ENCODE results near the gene OCA2.
A peak's percentile ranks its signal among the peaks of the same experiment; 100 is the strongest.
"Not testable (repeated sequence)": the region's sequence is repeated elsewhere in the genome, so short reads cannot be mapped to it uniquely, and the experiment has no call there.

OCA2 gene

DNA sequence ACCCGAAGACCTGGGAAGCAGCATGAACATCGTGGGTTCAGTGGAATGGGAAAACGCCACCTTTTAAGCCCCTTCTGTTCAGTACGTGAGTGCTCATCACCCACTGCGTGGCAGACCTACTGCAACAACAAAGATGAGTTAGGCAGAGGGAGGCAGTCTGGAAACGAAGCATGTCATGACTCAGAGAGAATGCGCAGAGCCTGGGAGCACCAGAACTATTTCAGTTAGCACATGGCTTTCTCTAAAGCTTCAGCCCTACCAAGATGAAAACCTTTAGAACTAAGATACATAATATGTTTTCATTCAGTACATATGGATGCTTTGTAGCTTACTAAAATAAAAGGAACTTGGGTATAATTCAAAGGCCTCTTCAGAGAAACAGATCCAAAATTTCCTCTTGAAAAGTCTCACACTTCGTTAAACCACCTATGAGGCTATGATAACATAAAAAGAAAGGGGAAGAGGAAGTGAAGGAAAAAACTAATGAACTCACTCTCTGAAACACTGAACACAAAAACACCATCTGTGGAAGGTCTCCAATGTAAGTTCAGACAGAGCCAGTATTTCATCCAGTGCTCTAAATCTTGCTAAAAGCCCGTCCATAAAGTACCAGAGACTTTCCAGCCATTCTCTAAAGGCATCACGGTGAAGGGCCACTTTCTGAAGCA is 140.1 kb downstream of the OCA2 start:
- no peak overlapping the region for H3K4me3 ChIP-seq (ENCODE audit: low read depth, low read length)
- peak; percentile 7 for DNase-seq (ENCODE audit: low read depth)
- TF ChIP-seq POLR2A (IDR thresholded peaks at IDR 0.05; ENCODE audit: extremely low read depth, insufficient read length) (no peak), CTCF (IDR thresholded peaks at IDR 0.05; ENCODE audit: low read depth, low read length) (no peak), MAX (IDR thresholded peaks at IDR 0.05; ENCODE audit: low read depth, low read length) (no peak), MYC (IDR thresholded peaks at IDR 0.05; ENCODE audit: low read depth, low read length) (no peak)

- H3K4me3 ChIP-seq (ENCODE audit: low read depth, low read length): no peak overlapping the region
- TF ChIP-seq POLR2A (IDR thresholded peaks at IDR 0.05; ENCODE audit: extremely low read depth, insufficient read length): no peak
- TF ChIP-seq MAX (IDR thresholded peaks at IDR 0.05; ENCODE audit: low read depth, low read length): peak; percentile 66; the same call in 1 of the 2 replicates
- TF ChIP-seq MYC (IDR thresholded peaks at IDR 0.05; ENCODE audit: low read depth, low read length): peak; percentile 24; the same call in 1 of the 2 replicates
- TF ChIP-seq CTCF (IDR thresholded peaks at IDR 0.05; ENCODE audit: low read depth, low read length): no peak
- peak; percentile 23 for DNase-seq (ENCODE audit: low read depth)
These were observed 142.8 kb downstream of the OCA2 start for GRCh38 chr15:27956285-27956684.

DNA sequence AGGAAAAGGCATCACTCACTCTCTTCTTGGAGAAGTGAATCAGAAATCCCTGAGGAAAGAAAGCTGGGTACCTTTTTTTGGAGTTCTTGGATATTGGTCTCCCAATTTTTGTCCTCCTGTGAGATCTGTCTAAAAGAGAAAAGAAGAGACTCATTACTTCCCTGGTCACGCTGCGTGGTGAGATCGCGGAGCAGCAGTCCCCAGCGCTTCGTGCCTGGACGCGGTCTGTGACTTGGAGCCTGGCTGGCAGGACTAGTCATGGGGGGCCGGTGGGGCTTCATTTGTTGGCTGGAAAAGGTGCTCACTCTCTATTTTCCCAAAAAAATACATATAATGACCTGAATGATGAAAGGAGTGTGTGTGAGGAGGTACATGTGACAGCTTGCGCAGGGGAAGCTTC is 144.0 kb downstream of the OCA2 start:
- TF ChIP-seq POLR2A (IDR thresholded peaks at IDR 0.05; ENCODE audit: extremely low read depth, insufficient read length): no peak
- TF ChIP-seq CTCF (IDR thresholded peaks at IDR 0.05; ENCODE audit: low read depth, low read length): no peak
- TF ChIP-seq MYC (IDR thresholded peaks at IDR 0.05; ENCODE audit: low read depth, low read length): no peak
- TF ChIP-seq MAX (IDR thresholded peaks at IDR 0.05; ENCODE audit: low read depth, low read length): no peak
- no peak overlapping the region for H3K4me3 ChIP-seq (ENCODE audit: low read depth, low read length)
- DNase-seq (ENCODE audit: low read depth): no peak

- not testable (repeated sequence) for DNase-seq (ENCODE audit: low read depth); H3K4me3 ChIP-seq (ENCODE audit: low read depth, low read length)
These were observed 146.5 kb downstream of the OCA2 start for GRCh38 chr15:27952593-27952992.

DNA sequence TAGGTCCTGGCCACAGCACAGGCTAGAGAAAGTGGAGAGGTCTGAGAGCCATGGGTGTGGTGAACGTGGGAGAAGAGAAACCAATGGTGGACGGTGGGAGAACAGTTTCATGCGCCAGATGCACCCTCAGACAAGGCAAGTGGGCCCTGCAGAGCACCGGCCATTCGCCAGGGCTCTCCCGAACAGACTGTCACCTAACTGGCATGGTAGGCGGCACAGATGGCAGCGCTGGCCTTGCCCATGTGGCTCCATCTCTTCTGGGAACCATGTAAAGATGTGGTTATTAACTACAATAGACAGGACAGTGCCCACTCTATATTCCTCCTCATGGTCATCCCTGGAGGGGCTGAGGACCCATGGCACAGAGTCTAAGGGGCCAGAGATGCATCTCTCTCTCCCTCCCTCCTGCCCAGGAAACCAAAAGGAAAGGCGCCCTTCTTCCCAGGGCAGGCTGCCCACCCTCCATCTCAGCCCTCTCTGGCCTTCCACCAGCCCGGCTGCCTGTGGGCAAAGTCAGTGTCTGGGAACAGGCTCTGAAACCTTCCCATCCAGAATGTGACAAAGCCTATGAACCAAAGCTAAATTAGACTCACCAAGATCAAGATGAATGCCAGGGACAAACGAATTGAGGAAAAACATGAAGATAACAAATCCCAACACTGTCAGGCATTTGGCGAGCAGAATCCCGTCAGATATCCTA is 147.8 kb downstream of the OCA2 start:
- DNase-seq (ENCODE audit: low read depth): no peak
- H3K4me3 ChIP-seq (ENCODE audit: low read depth, low read length): no peak overlapping the region
- TF ChIP-seq CTCF (IDR thresholded peaks at IDR 0.05; ENCODE audit: low read depth, low read length) (no peak), MAX (IDR thresholded peaks at IDR 0.05; ENCODE audit: low read depth, low read length) (no peak), POLR2A (IDR thresholded peaks at IDR 0.05; ENCODE audit: extremely low read depth, insufficient read length) (no peak), MYC (IDR thresholded peaks at IDR 0.05; ENCODE audit: low read depth, low read length) (no peak)

DNA sequence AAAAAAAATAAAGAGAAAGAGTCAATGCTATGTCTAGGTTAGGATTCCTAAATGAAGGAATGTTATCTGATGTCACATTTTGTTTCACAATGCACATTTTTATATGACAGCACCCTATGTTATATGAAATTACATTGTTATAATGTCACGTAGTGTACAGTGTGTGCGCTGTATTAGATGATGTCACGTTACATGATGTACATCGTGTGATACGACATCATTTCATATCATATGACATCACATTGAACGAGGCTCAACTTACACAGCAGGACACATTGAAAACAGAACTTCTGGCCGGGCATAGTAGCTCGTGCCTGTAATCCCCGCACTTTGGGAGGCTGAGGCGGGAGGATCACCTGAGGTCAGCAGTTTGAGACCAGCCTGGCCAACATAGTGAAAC is 150.0 kb downstream of the OCA2 start:
- no peak for DNase-seq (ENCODE audit: low read depth)
- H3K4me3 ChIP-seq (ENCODE audit: low read depth, low read length): no peak overlapping the region
- TF ChIP-seq CTCF (IDR thresholded peaks at IDR 0.05; ENCODE audit: low read depth, low read length): no peak
- TF ChIP-seq POLR2A (IDR thresholded peaks at IDR 0.05; ENCODE audit: extremely low read depth, insufficient read length): no peak
- TF ChIP-seq MAX (IDR thresholded peaks at IDR 0.05; ENCODE audit: low read depth, low read length): no peak
- TF ChIP-seq MYC (IDR thresholded peaks at IDR 0.05; ENCODE audit: low read depth, low read length): no peak

All from NB4 (cell line).